ENCODE measurements around the gene RNF17.

RNF17 gene

GRCh38 chr13:24745516-24745860, 18.5 kb upstream of the RNF17 start:
- TF ChIP-seq EZH2 (optimal IDR thresholded peaks at IDR 0.05; ENCODE audit: low read depth, low read length) (no peak), CTCF (IDR thresholded peaks at IDR 0.05; ENCODE audit: low read length) (no peak), EZH2phosphoT487 (IDR thresholded peaks at IDR 0.05; ENCODE audit: low read length) (no peak)
- Histone ChIP-seq H3K4me2 (ENCODE audit: low read depth, low read length) (no peak overlapping the region), H3K4me3 (ENCODE audit: low read length) (no peak overlapping the region), H3K27me3 (replicated peaks; ENCODE audit: insufficient read depth, low read length) (no peaks in the 10 kb centered on the region), H3K4me1 (ENCODE audit: low read length) (no peaks in the 10 kb centered on the region), H3F3A (ENCODE audit: insufficient read depth, low read length) (no peaks in the 10 kb centered on the region), H4K20me1 (ENCODE audit: insufficient read depth, low read length) (no peaks in the 10 kb centered on the region), H3K9me3 (replicated peaks; ENCODE audit: insufficient read depth, low read length) (no peaks in the 10 kb centered on the region), H3K79me2 (ENCODE audit: low read length) (no peaks in the 10 kb centered on the region), H3K9me2 (replicated peaks; ENCODE audit: insufficient read depth, low read length) (no peaks in the 10 kb centered on the region), H3K36me3 (replicated peaks; ENCODE audit: insufficient read depth, low read length) (no peaks in the 10 kb centered on the region), H3K9ac (ENCODE audit: low read length) (no peak overlapping the region), H2AFZ (ENCODE audit: low read length) (no peak overlapping the region), H3K27ac (ENCODE audit: low read length) (no peak overlapping the region)
- DNase-seq = no peak

GRCh38 chr13:24745861-24746617, 17.9 kb upstream of the RNF17 start:
- H3K9me3 ChIP-seq (replicated peaks; ENCODE audit: insufficient read depth, low read length) = no peaks in the 10 kb centered on the region
- H3K9me2 ChIP-seq (replicated peaks; ENCODE audit: insufficient read depth, low read length) = no peaks in the 10 kb centered on the region
- H3K79me2 ChIP-seq (ENCODE audit: low read length) = no peaks in the 10 kb centered on the region
- H2AFZ ChIP-seq (ENCODE audit: low read length) = no peak overlapping the region
- no peaks in the 10 kb centered on the region for H3F3A ChIP-seq (ENCODE audit: insufficient read depth, low read length)
- TF ChIP-seq EZH2 (optimal IDR thresholded peaks at IDR 0.05; ENCODE audit: low read depth, low read length) = no peak
- TF ChIP-seq EZH2phosphoT487 (IDR thresholded peaks at IDR 0.05; ENCODE audit: low read length) = no peak
- TF ChIP-seq CTCF (IDR thresholded peaks at IDR 0.05; ENCODE audit: low read length) = no peak
- H3K9ac ChIP-seq (ENCODE audit: low read length) = no peak overlapping the region
- no peaks in the 10 kb centered on the region for H3K36me3 ChIP-seq (replicated peaks; ENCODE audit: insufficient read depth, low read length)
- H3K27ac ChIP-seq (ENCODE audit: low read length) = no peak overlapping the region
- no peaks in the 10 kb centered on the region for H4K20me1 ChIP-seq (ENCODE audit: insufficient read depth, low read length)
- no peak overlapping the region for H3K4me2 ChIP-seq (ENCODE audit: low read depth, low read length)
- H3K4me3 ChIP-seq (ENCODE audit: low read length) = no peak overlapping the region
- H3K4me1 ChIP-seq (ENCODE audit: low read length) = no peaks in the 10 kb centered on the region
- no peak for DNase-seq
- no peaks in the 10 kb centered on the region for H3K27me3 ChIP-seq (replicated peaks; ENCODE audit: insufficient read depth, low read length)

- Histone ChIP-seq H3K4me1 (ENCODE audit: low read length) (no peaks in the 10 kb centered on the region), H2AFZ (ENCODE audit: low read length) (peak overlapping the region; percentile 70; the same call in 1 of the 2 replicates), H4K20me1 (ENCODE audit: insufficient read depth, low read length) (no peaks in the 10 kb centered on the region), H3K9me2 (replicated peaks; ENCODE audit: insufficient read depth, low read length) (no peaks in the 10 kb centered on the region), H3K79me2 (ENCODE audit: low read length) (no peaks in the 10 kb centered on the region), H3K27ac (ENCODE audit: low read length) (no peak overlapping the region), H3K27me3 (replicated peaks; ENCODE audit: insufficient read depth, low read length) (no peaks in the 10 kb centered on the region), H3K9me3 (replicated peaks; ENCODE audit: insufficient read depth, low read length) (no peaks in the 10 kb centered on the region), H3K4me3 (ENCODE audit: low read length) (no peak overlapping the region), H3F3A (ENCODE audit: insufficient read depth, low read length) (no peaks in the 10 kb centered on the region), H3K4me2 (ENCODE audit: low read depth, low read length) (0 out of 2 replicates have a peak overlapping the region, but pooled peaks have one; percentile 65), H3K36me3 (replicated peaks; ENCODE audit: insufficient read depth, low read length) (no peaks in the 10 kb centered on the region), H3K9ac (ENCODE audit: low read length) (no peak overlapping the region)
- no peak for DNase-seq
- TF ChIP-seq EZH2 (optimal IDR thresholded peaks at IDR 0.05; ENCODE audit: low read depth, low read length) = no peak
- no peak for TF ChIP-seq EZH2phosphoT487 (IDR thresholded peaks at IDR 0.05; ENCODE audit: low read length)
- no peak for TF ChIP-seq CTCF (IDR thresholded peaks at IDR 0.05; ENCODE audit: low read length)
Observed at GRCh38 chr13:24746618-24747247, 17.2 kb upstream of the RNF17 start.

All from MM.1S (cell line).